ENCODE results near the gene ZNF770. TPM values are rescaled to one million over a fixed set of nuclear protein-coding genes. Genes with fewer than 3 reads are reported as not detected.
"Not testable (repeated sequence)": the region's sequence is repeated elsewhere in the genome, so short reads cannot be mapped to it uniquely, and the experiment has no call there.

The ZNF770 gene
- total and polyA plus RNA-seq, 2 of the 4 experiments (the other 2 are of a cell fraction): 9.4 to 26.5 TPM

- H2BK20ac ChIP-seq (ENCODE audit: low read depth, low read length); H3K4me2 ChIP-seq (ENCODE audit: low read depth, low read length); H2AK5ac ChIP-seq (ENCODE audit: low read depth, low read length); H3K4me1 ChIP-seq (ENCODE audit: control insufficient read depth, insufficient read depth, low read length); H4K5ac ChIP-seq (ENCODE audit: low read depth, low read length); H3K9me3 ChIP-seq (ENCODE audit: control insufficient read depth, insufficient read depth, low read length); DNase-seq; H4K8ac ChIP-seq (ENCODE audit: low read depth in 2 of 2, low read length in 2 of 2); H4K20me1 ChIP-seq (ENCODE audit: insufficient read depth, low read length); H2AK9ac ChIP-seq (replicated peaks; ENCODE audit: low read depth, low read length, poor library complexity); H2BK5ac ChIP-seq (ENCODE audit: low read depth, low read length, poor library complexity, severe bottlenecking); H3K27me3 ChIP-seq (ENCODE audit: control insufficient read depth, insufficient read depth, low read length); H3K9me1 ChIP-seq (ENCODE audit: insufficient read depth, low read length); H2BK15ac ChIP-seq (ENCODE audit: low read depth, low read length); ATAC-seq (ENCODE audit: low read depth); H3K79me1 ChIP-seq (ENCODE audit: low read depth in 1 of 2, low read length in 2 of 2); H3K18ac ChIP-seq (ENCODE audit: low read depth, low read length); H3K23ac ChIP-seq (ENCODE audit: low read depth, low read length); H2AFZ ChIP-seq (replicated peaks; ENCODE audit: low read length, poor library complexity); H3K27ac ChIP-seq (ENCODE audit: insufficient read depth, low read length); POLR2A ChIA-PET (ENCODE audit: unreplicated experiment); dilution Hi-C loops (cut with HindIII; ENCODE audit: low sequenced_read_pairs, unreplicated experiment); H3K9ac ChIP-seq (ENCODE audit: low read depth, low read length); H3K4me3 ChIP-seq (ENCODE audit: insufficient read depth, low read depth, low read length); BruUV-seq (replicated peaks); H3K4ac ChIP-seq (ENCODE audit: low read depth, low read length); H3K14ac ChIP-seq (replicated peaks; ENCODE audit: low read depth, low read length); H2BK120ac ChIP-seq (ENCODE audit: low read depth, low read length); in situ Hi-C loops (cut with MboI; ENCODE audit: low sequenced_read_pairs); intact Hi-C loops (cut with micrococcal nuclease); CTCF ChIA-PET; H3K56ac ChIP-seq (ENCODE audit: extremely low read depth, insufficient read depth, low read length); H4K91ac ChIP-seq (ENCODE audit: insufficient read depth, low read depth, low read length): not testable (repeated sequence)
- no CpG with 5 or more reads among the region's 6 CpGs for WGBS, 2 experiments (ENCODE audit: extremely low coverage in 2 of 2, insufficient read length in 1 of 2)
- H3K36me3 ChIP-seq (ENCODE audit: control insufficient read depth, insufficient read depth, low read length): peaks cover 24% of the 10 kb centered on the region
These were observed 59.7 kb downstream of the ZNF770 start for GRCh38 chr15:34928349-34928748.

Other genes starting within 250 kb of the ZNF770 start
- gene GJD2, start 233.3 kb downstream of the ZNF770 start, total RNA-seq (2012; rRNA removed): not detected in 2 replicates
- not detected in 2 replicates for gene GJD2, start 233.3 kb downstream of the ZNF770 start, polyA plus RNA-seq (2012; rRNA removed)
- gene ACTC1, start 192.7 kb downstream of the ZNF770 start, total RNA-seq (2012; rRNA removed): 0.83 and 1.1 TPM in 2 replicates
- gene ACTC1, start 192.7 kb downstream of the ZNF770 start, polyA plus RNA-seq (2012; rRNA removed): 1.9 and 2.8 TPM in 2 replicates
- gene AQR, start 18.5 kb downstream of the ZNF770 start, total RNA-seq (2012; rRNA removed): 29.6 and 33.6 TPM in 2 replicates
- 12.7 and 17.9 TPM in 2 replicates for gene AQR, start 18.5 kb downstream of the ZNF770 start, polyA plus RNA-seq (2012; rRNA removed)
- not detected in 2 replicates for gene NANOGP8, start 97.0 kb upstream of the ZNF770 start, total RNA-seq (2012; rRNA removed)
- not detected in 2 replicates for gene NANOGP8, start 97.0 kb upstream of the ZNF770 start, polyA plus RNA-seq (2012; rRNA removed)